22Rv1 (cell line): ENCODE results near the gene ERF.

ENCODE experiments used
- CTCF ChIP-seq: fragments of 450-650 bp; IDR thresholded peaks from 2 replicates; pipeline ENCODE4 v1.5.1; 2017; ENCODE audit warnings: mild to moderate bottlenecking
- ZFX ChIP-seq: fragments of 450-650 bp; IDR thresholded peaks from 2 replicates; pipeline ENCODE4 v1.6.1; 2017; ENCODE audit warnings: antibody characterized with exemption, borderline replicate concordance

DNA sequence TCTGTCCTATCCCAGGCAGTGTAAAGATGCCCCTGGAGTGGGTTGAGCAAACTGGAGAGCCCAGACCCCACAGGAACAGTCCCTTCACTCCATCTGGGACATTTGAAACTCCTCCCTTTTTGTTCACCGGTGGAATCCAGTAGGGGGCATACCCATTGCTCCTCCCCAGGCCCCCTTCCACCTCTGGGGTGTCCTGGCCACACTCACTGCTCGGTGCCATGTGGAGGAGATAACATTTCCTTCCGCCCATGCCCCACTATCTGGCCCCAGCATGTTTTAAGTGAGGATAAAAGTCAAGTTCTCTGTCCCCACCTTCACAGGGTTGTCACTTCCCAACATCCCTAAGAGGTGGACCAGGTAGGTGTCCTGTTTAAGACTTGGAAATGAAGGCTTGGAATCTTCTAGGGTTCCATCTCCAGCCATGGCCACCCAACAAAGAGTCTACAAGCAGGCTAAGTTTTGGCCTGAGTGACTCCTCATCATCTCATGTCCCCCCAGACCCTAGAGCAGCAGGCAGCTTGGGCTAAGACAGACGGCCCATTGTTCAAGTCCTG is 25.6 kb downstream of the ERF start:
- TF ChIP-seq CTCF (no peak), ZFX (no peak)
